AG04450 (cell line): Measurements from ENCODE around the gene MYO1D. TPM values are rescaled to one million over a fixed set of nuclear protein-coding genes. Genes with fewer than 3 reads are reported as not detected.

Experiments used
- CTCF ChIA-PET: fragments of 300-600, 350-600 bp; formaldehyde crosslinking; extraction: SDS; loops from one replicate; lab custom pipeline; 2022; ENCODE audit warnings: antibody characterized with exemption, inconsistent platforms; lab: Charles Lee
- POLR2A ChIA-PET: fragments of 350-600 bp; formaldehyde crosslinking; extraction: SDS; loops from one replicate; lab custom pipeline; 2021; ENCODE audit warnings: antibody characterized with exemption, inconsistent platforms; lab: Yijun Ruan, JAX
- DNase-seq: peaks from one replicate; pipeline ENCODE4 v3.0.0-alpha.2; 2011; ENCODE audit warnings: low read depth, low spot score
- H3K27ac ChIP-seq: one replicate; pipeline ENCODE4 v1.5.1; 2012; ENCODE audit warnings: low read depth, low read length, control low read depth
- H3K27me3 ChIP-seq: one replicate; pipeline ENCODE4 v1.6.0; 2012; ENCODE audit warnings: low read length; ENCODE audit not compliant: control insufficient read depth, insufficient read depth
- H3K4me3 ChIP-seq: 2 replicates; pipeline ENCODE4 v1.5.1; 2011; ENCODE audit warnings: mild to moderate bottlenecking, low read depth, low read length, control low read depth
- H3K9me3 ChIP-seq: 2 replicates; pipeline ENCODE4 v1.5.1; 2012; ENCODE audit warnings: low read length; ENCODE audit not compliant: control insufficient read depth, insufficient read depth
- polyA plus RNA-seq: library from polyadenylated mRNA; depleted of rRNA; stranded (reverse); fragments of >200 nt; gene quantifications from 2 replicates; pipeline ENCODE4 v1.2.3, GENCODE V29; 2011
- TF ChIP-seq, protein P1 (sequence below): IDR thresholded peaks from 2 replicates; pipeline ENCODE4 v1.5.1; 2011; ENCODE audit warnings: low read depth, low read length, control low read depth, inconsistent platforms

The MYO1D gene
- polyA plus RNA-seq, 1 experiment, result 1.1 TPM

DNA sequence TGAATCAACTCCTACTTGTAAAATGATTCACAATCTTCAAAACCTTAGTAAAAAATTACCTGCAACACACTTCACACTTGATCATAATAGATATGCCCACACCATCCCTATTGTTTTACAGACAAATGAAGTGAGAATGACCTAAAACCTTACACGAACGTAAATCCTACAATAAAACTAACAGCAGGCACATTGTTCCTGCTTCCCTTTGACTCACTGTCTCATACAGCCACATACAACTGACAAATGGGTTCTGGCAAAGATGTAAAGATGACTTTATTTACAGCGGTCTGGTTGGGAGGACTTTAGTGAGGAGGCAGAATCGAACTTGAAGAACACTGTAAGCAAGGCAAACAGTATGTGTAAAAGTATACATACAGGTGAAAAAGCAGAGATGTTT lies 188.7 kb downstream of the MYO1D start:
- no peak overlapping the region for H3K27ac ChIP-seq

GRCh38 chr17:32684087-32684958 lies 192.6 kb downstream of the MYO1D start:
- DNase-seq, result no peak
- H3K27ac ChIP-seq, result no peak overlapping the region
- ChIA-PET POLR2A (no interaction called here), CTCF (interaction anchor here (1.4 kb wide), 1 partner anchor 25 kb away, joined by 5 read pairs; no protein-coding TSS in a partner anchor)
- H3K4me3 ChIP-seq, result no peak overlapping the region
- H3K27me3 ChIP-seq, result no peaks in the 10 kb centered on the region
- TF ChIP-seq, protein P1, sequence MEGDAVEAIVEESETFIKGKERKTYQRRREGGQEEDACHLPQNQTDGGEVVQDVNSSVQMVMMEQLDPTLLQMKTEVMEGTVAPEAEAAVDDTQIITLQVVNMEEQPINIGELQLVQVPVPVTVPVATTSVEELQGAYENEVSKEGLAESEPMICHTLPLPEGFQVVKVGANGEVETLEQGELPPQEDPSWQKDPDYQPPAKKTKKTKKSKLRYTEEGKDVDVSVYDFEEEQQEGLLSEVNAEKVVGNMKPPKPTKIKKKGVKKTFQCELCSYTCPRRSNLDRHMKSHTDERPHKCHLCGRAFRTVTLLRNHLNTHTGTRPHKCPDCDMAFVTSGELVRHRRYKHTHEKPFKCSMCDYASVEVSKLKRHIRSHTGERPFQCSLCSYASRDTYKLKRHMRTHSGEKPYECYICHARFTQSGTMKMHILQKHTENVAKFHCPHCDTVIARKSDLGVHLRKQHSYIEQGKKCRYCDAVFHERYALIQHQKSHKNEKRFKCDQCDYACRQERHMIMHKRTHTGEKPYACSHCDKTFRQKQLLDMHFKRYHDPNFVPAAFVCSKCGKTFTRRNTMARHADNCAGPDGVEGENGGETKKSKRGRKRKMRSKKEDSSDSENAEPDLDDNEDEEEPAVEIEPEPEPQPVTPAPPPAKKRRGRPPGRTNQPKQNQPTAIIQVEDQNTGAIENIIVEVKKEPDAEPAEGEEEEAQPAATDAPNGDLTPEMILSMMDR, result no peak
- H3K9me3 ChIP-seq, result no peaks in the 10 kb centered on the region

More for the DNA sequence above, 188.7 kb downstream of the MYO1D start:
- Histone ChIP-seq H3K4me3 (no peak overlapping the region), H3K9me3 (no peaks in the 10 kb centered on the region), H3K27me3 (no peaks in the 10 kb centered on the region)
- ChIA-PET CTCF (interaction anchor here (0.6 to 1.0 kb wide), 2 partner anchors 25 to 29 kb away, joined by 3 to 5 read pairs; no protein-coding TSS in a partner anchor), POLR2A (no interaction called here)
- TF ChIP-seq, protein P1, result no peak
- DNase-seq, result no peak

GRCh38 chr17:32673964-32674363 lies 203.0 kb downstream of the MYO1D start:
- Histone ChIP-seq H3K27me3 (no peaks in the 10 kb centered on the region), H3K4me3 (no peak overlapping the region), H3K9me3 (no peaks in the 10 kb centered on the region), H3K27ac (no peak overlapping the region)
- TF ChIP-seq, protein P1, result no peak
- no peak for DNase-seq
- ChIA-PET POLR2A (no interaction called here), CTCF (interaction anchor here (2.1 kb wide), 1 partner anchor 15 kb away, joined by 8 read pairs; no protein-coding TSS in a partner anchor)

GRCh38 chr17:32672711-32673110 lies 204.2 kb downstream of the MYO1D start:
- ChIA-PET CTCF (no interaction called here), POLR2A (no interaction called here)
- DNase-seq, result no peak
- no peaks in the 10 kb centered on the region for H3K27me3 ChIP-seq
- TF ChIP-seq, protein P1, result no peak
- H3K27ac ChIP-seq, result no peak overlapping the region
- no peaks in the 10 kb centered on the region for H3K9me3 ChIP-seq
- no peak overlapping the region for H3K4me3 ChIP-seq

DNA sequence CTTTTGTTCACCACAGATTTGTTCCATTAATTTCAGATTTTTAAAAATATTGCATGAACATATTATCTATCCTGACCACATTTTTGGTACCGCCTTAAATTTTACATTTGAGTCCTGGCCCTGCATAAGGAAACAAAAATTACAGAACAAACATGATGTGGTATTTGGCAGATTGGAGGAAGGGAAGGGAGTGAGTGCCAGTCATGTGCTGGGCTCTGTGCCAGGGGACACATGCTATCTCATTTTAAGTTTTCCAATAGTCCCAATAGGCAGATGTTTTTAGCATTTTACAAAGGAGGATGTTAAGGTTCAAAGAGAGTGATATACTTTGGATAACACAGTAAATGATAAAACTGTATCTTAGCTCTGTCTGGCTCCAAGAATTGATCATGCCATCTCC lies 205.0 kb downstream of the MYO1D start:
- no peak for DNase-seq
- H3K9me3 ChIP-seq, result no peaks in the 10 kb centered on the region
- no peaks in the 10 kb centered on the region for H3K27me3 ChIP-seq
- no peak overlapping the region for H3K4me3 ChIP-seq
- H3K27ac ChIP-seq, result no peak overlapping the region
- POLR2A ChIA-PET, result no interaction called here
- CTCF ChIA-PET, result no interaction called here
- TF ChIP-seq, protein P1, result no peak
